HCT116 (cell line): ENCODE data around the gene EPHA6.

ENCODE experiments used
- CEBPB ChIP-seq: IDR thresholded peaks from 2 replicates; pipeline ENCODE4 v1.6.1; 2012; ENCODE audit warnings: low read depth
- EZH2 ChIP-seq: fragments of 200-600 bp; sonication (generic); IDR thresholded peaks from 2 replicates; pipeline ENCODE4 v1.6.1; 2017; ENCODE audit warnings: antibody characterized with exemption, mixed run types
- EZH2phosphoT487 ChIP-seq: fragments of 200-600 bp; IDR thresholded peaks from 2 replicates; pipeline ENCODE4 v1.6.1; 2018; ENCODE audit warnings: antibody characterized with exemption, borderline replicate concordance
- POLR2A ChIP-seq: IDR thresholded peaks from 2 replicates; pipeline ENCODE4 v1.7.0; 2011; ENCODE audit warnings: borderline replicate concordance; ENCODE audit not compliant: insufficient read depth, insufficient read length; ENCODE audit errors: extremely low read depth
- POLR2AphosphoS5 ChIP-seq: IDR thresholded peaks from 2 replicates; pipeline ENCODE4 v1.6.1; 2011; ENCODE audit warnings: mild to moderate bottlenecking, low read depth, low read length, moderate library complexity
- RAD21 ChIP-seq: IDR thresholded peaks from 2 replicates; pipeline ENCODE4 v1.6.1; 2012; ENCODE audit warnings: low read depth, mild to moderate bottlenecking
- SRF ChIP-seq: IDR thresholded peaks from 2 replicates; pipeline ENCODE4 v1.6.1; 2012; ENCODE audit warnings: low read depth
- YY1 ChIP-seq: IDR thresholded peaks from 2 replicates; pipeline ENCODE4 v1.6.1; 2011; ENCODE audit warnings: low read length, low read depth, moderate library complexity, mild to moderate bottlenecking; ENCODE audit not compliant: insufficient replicate concordance; ENCODE audit errors: extremely low read depth
- ZFX ChIP-seq: fragments of 450-650 bp; IDR thresholded peaks from 2 replicates; pipeline ENCODE4 v1.6.1; 2017
- ZNF274 ChIP-seq: fragments of 200-500 bp; sonication (Bioruptor generic); IDR thresholded peaks from 2 replicates; pipeline ENCODE4 v1.6.1; 2014; ENCODE audit warnings: mild to moderate bottlenecking, low read depth, low read length, inconsistent platforms
- TF ChIP-seq, protein P1 (sequence below), 3 experiments: fragments of 200-600 bp in 1 of 3; sonication (generic) in 1 of 3; IDR thresholded peaks in 2 of 3; conservative IDR thresholded peaks in 1 of 3; 2 replicates each; pipeline ENCODE4 v1.5.1; 2012 to 2017; ENCODE audit warnings: low read depth in 2 of 3, low read length in 2 of 3, antibody characterized with exemption in 1 of 3, borderline replicate concordance in 1 of 3, control low read depth in 1 of 3, mild to moderate bottlenecking in 1 of 3, mixed read lengths in 1 of 3, mixed run types in 1 of 3, moderate library complexity in 1 of 3; ENCODE audit not compliant: insufficient read depth in 1 of 3
- TF ChIP-seq, protein P2 (sequence below): IDR thresholded peaks from 2 replicates; pipeline ENCODE4 v1.6.1; 2012
- TF ChIP-seq, protein P3 (sequence below): IDR thresholded peaks from 2 replicates; pipeline ENCODE4 v1.6.1; 2011; ENCODE audit warnings: mild to moderate bottlenecking, low read length, moderate library complexity; ENCODE audit not compliant: insufficient replicate concordance; ENCODE audit errors: extremely low read depth

DNA sequence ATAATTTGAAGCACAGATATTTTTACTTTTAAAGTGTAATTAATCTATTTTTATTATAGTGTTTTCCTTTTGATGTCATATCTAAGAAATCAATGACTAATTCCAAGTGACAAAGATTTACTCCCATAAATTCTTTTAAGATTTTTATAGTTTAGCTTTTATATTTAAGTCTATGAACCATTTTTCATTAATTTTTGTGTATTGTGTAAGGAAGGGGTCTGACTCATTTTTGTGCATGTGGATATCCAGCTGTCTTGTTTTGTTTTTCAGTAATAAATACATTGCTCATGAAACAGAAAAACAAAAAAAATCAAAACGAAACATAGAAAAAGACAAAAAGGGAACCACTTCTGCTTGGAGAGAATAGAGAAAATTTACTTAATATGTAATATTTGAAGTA is 145.1 kb downstream of the EPHA6 start:
- TF ChIP-seq CEBPB (no peak), EZH2 (no peak), POLR2AphosphoS5 (no peak), EZH2phosphoT487 (no peak), SRF (no peak), ZFX (no peak), ZNF274 (no peak), POLR2A (no peak), RAD21 (no peak), YY1 (no peak)
- TF ChIP-seq, protein P1, sequence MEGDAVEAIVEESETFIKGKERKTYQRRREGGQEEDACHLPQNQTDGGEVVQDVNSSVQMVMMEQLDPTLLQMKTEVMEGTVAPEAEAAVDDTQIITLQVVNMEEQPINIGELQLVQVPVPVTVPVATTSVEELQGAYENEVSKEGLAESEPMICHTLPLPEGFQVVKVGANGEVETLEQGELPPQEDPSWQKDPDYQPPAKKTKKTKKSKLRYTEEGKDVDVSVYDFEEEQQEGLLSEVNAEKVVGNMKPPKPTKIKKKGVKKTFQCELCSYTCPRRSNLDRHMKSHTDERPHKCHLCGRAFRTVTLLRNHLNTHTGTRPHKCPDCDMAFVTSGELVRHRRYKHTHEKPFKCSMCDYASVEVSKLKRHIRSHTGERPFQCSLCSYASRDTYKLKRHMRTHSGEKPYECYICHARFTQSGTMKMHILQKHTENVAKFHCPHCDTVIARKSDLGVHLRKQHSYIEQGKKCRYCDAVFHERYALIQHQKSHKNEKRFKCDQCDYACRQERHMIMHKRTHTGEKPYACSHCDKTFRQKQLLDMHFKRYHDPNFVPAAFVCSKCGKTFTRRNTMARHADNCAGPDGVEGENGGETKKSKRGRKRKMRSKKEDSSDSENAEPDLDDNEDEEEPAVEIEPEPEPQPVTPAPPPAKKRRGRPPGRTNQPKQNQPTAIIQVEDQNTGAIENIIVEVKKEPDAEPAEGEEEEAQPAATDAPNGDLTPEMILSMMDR (IDR thresholded peaks at IDR 0.05 in 2 of 3, conservative IDR thresholded peaks at IDR 0.05 in 1 of 3; ENCODE audit: borderline replicate concordance in 1 of 3, insufficient read depth in 1 of 3, low read depth in 2 of 3, low read length in 2 of 3): no peak
- TF ChIP-seq, protein P2, sequence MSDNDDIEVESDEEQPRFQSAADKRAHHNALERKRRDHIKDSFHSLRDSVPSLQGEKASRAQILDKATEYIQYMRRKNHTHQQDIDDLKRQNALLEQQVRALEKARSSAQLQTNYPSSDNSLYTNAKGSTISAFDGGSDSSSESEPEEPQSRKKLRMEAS: no peak
- TF ChIP-seq, protein P3, sequence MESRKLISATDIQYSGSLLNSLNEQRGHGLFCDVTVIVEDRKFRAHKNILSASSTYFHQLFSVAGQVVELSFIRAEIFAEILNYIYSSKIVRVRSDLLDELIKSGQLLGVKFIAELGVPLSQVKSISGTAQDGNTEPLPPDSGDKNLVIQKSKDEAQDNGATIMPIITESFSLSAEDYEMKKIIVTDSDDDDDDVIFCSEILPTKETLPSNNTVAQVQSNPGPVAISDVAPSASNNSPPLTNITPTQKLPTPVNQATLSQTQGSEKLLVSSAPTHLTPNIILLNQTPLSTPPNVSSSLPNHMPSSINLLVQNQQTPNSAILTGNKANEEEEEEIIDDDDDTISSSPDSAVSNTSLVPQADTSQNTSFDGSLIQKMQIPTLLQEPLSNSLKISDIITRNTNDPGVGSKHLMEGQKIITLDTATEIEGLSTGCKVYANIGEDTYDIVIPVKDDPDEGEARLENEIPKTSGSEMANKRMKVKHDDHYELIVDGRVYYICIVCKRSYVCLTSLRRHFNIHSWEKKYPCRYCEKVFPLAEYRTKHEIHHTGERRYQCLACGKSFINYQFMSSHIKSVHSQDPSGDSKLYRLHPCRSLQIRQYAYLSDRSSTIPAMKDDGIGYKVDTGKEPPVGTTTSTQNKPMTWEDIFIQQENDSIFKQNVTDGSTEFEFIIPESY: no peak
